ENCODE results near the gene SIT1. TPM values are rescaled to one million over a fixed set of nuclear protein-coding genes. Genes with fewer than 3 reads are reported as not detected.

The SIT1 gene
- total RNA-seq, 2 experiments from 2014 or later: 74.6 to 75.8 TPM

GRCh38 chr9:35667939-35668338, 17.2 kb upstream of the SIT1 start:
- H3K27me3 Mint-ChIP-seq: no peaks in the 10 kb centered on the region
- no peak overlapping the region for H3K4me3 Mint-ChIP-seq
- ChIA-PET CTCF (interaction anchor here (1.2 to 4.3 kb wide), 2 partner anchors 10 to 28 kb away, joined by 3 to 37 read pairs; partner anchors contain the start of genes CCDC107 and RMRP), POLR2A (no interaction called here)
- H3K36me3 Mint-ChIP-seq: peaks cover 5% of the 10 kb centered on the region
- intact Hi-C loops (cut with micrococcal nuclease): no loop called here
- H3K27ac Mint-ChIP-seq: no peak overlapping the region
- peaks cover 22% of the 10 kb centered on the region for H3K4me1 Mint-ChIP-seq (ENCODE audit: low read depth)
- no peak for DNase-seq
- no peaks in the 10 kb centered on the region for H3K9me3 Mint-ChIP-seq

GRCh38 chr9:35666549-35666948, 15.8 kb upstream of the SIT1 start:
- H3K9me3 Mint-ChIP-seq: no peaks in the 10 kb centered on the region
- ChIA-PET CTCF (interaction anchor here (1.1 to 4.3 kb wide), 4 partner anchors 9 to 148 kb away, joined by 3 to 37 read pairs (median 7); partner anchors contain the start of genes CCDC107, HINT2, RMRP and TESK1), POLR2A (no interaction called here)
- H3K27me3 Mint-ChIP-seq: no peaks in the 10 kb centered on the region
- intact Hi-C loops (cut with micrococcal nuclease): no loop called here
- H3K27ac Mint-ChIP-seq: no peak overlapping the region
- no peak overlapping the region for H3K4me3 Mint-ChIP-seq
- peaks cover 36% of the 10 kb centered on the region for H3K4me1 Mint-ChIP-seq (ENCODE audit: low read depth)
- no peak for DNase-seq
- H3K36me3 Mint-ChIP-seq: peaks cover 18% of the 10 kb centered on the region

DNA sequence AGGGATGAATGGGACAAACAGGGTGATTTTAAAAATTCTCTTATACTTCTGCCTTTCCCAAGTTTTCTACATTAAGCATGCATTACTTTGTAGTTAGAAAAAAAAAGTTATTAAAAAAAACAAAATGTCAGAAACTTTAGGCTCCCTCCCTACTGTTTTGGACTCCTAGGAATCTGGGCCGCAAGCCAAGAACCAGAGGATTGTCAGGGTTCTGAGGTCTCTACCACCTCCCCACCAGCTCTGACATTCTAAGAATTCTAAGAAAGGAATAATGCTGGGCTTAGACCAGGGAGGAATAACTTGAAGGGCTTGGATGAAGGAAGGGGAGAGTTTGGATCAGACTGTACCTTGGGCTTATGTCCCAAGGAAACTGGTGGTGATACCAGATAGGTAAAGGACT, 15.3 kb upstream of the SIT1 start:
- Mint-ChIP-seq H3K27ac (no peak overlapping the region), H3K9me3 (no peaks in the 10 kb centered on the region), H3K36me3 (peaks cover 19% of the 10 kb centered on the region), H3K4me1 (ENCODE audit: low read depth) (peaks cover 40% of the 10 kb centered on the region), H3K27me3 (no peaks in the 10 kb centered on the region), H3K4me3 (peak overlapping the region; percentile 50)
- intact Hi-C loops (cut with micrococcal nuclease): no loop called here
- CTCF ChIA-PET: interaction anchor here (1.1 to 12.1 kb wide), 8 partner anchors 9 to 148 kb away, joined by 3 to 101 read pairs (median 12); partner anchors contain the start of genes CREB3, HINT2, TESK1 and TLN1
- POLR2A ChIA-PET: interaction anchor here (1.5 to 2.0 kb wide), 2 partner anchors 10 to 16 kb away, joined by 4 to 9 read pairs; partner anchors contain the start of gene SIT1
- no peak for DNase-seq

GRCh38 chr9:35665471-35665818, 14.7 kb upstream of the SIT1 start:
- no peaks in the 10 kb centered on the region for H3K27me3 Mint-ChIP-seq
- H3K27ac Mint-ChIP-seq: peak overlapping the region; percentile 73
- POLR2A ChIA-PET: interaction anchor here (1.3 to 2.0 kb wide), 4 partner anchors 10 to 66 kb away, joined by 4 to 9 read pairs (median 4); partner anchors contain the start of gene SIT1
- H3K36me3 Mint-ChIP-seq: peaks cover 25% of the 10 kb centered on the region
- CTCF ChIA-PET: interaction anchor here (0.9 to 12.1 kb wide), 9 partner anchors 10 to 149 kb away, joined by 3 to 101 read pairs (median 11); partner anchors contain the start of genes CREB3, HINT2, TESK1 and TLN1
- H3K9me3 Mint-ChIP-seq: no peaks in the 10 kb centered on the region
- no peak for DNase-seq
- intact Hi-C loops (cut with micrococcal nuclease): loop anchor here (2.0 kb wide), 2 partner anchors 19 to 23 kb away; partner anchors contain the start of gene TPM2
- H3K4me1 Mint-ChIP-seq (ENCODE audit: low read depth): peaks cover 46% of the 10 kb centered on the region
- H3K4me3 Mint-ChIP-seq: peak overlapping the region; percentile 84

GRCh38 chr9:35664531-35665470, 14.1 kb upstream of the SIT1 start, which contains the start of gene ARHGEF39:
TSS of gene ARHGEF39 (minus strand) at chr9:35665195. CDS start at chr9:35665169, 26 bp downstream.
- peak within 1 kb of the TSS; percentile 73 for H3K27ac Mint-ChIP-seq
- intact Hi-C loops (cut with micrococcal nuclease): loop anchor here (2.0 kb wide), 2 partner anchors 18 to 24 kb away; partner anchors contain the start of gene TPM2
- ChIA-PET CTCF (interaction anchor here (0.9 to 12.1 kb wide), 12 partner anchors 11 to 548 kb away, joined by 3 to 101 read pairs (median 8); partner anchors contain the start of genes CREB3, TESK1 and TLN1), POLR2A (interaction anchor here (0.8 to 2.0 kb wide), 6 partner anchors 11 to 68 kb away, joined by 3 to 9 read pairs (median 4); partner anchors contain the start of genes CREB3, SIT1 and TLN1)
- no peaks in the 10 kb centered on the region for H3K9me3 Mint-ChIP-seq
- H3K4me1 Mint-ChIP-seq (ENCODE audit: low read depth): peaks cover 53% of the 10 kb centered on the region
- peak; percentile 89 for DNase-seq
- no peaks in the 10 kb centered on the region for H3K27me3 Mint-ChIP-seq
- peak within 1 kb of the TSS; percentile 84 for H3K4me3 Mint-ChIP-seq
- H3K36me3 Mint-ChIP-seq: peaks cover 31% of the 10 kb centered on the region

GRCh38 chr9:35662437-35662836, 11.7 kb upstream of the SIT1 start:
- Mint-ChIP-seq H3K4me3 (no peak overlapping the region), H3K27ac (peak overlapping the region; percentile 70), H3K9me3 (peaks cover 2% of the 10 kb centered on the region), H3K4me1 (ENCODE audit: low read depth) (peaks cover 68% of the 10 kb centered on the region), H3K27me3 (peaks cover 2% of the 10 kb centered on the region), H3K36me3 (peaks cover 41% of the 10 kb centered on the region)
- POLR2A ChIA-PET: interaction anchor here (1.2 kb wide), 1 partner anchor 59 kb away, joined by 4 read pairs; no protein-coding TSS in a partner anchor
- no peak for DNase-seq
- CTCF ChIA-PET: interaction anchor here (1.2 to 12.1 kb wide), 4 partner anchors 14 to 94 kb away, joined by 3 to 101 read pairs (median 14); partner anchors contain the start of genes CREB3 and TLN1
- intact Hi-C loops (cut with micrococcal nuclease): no loop called here

DNA sequence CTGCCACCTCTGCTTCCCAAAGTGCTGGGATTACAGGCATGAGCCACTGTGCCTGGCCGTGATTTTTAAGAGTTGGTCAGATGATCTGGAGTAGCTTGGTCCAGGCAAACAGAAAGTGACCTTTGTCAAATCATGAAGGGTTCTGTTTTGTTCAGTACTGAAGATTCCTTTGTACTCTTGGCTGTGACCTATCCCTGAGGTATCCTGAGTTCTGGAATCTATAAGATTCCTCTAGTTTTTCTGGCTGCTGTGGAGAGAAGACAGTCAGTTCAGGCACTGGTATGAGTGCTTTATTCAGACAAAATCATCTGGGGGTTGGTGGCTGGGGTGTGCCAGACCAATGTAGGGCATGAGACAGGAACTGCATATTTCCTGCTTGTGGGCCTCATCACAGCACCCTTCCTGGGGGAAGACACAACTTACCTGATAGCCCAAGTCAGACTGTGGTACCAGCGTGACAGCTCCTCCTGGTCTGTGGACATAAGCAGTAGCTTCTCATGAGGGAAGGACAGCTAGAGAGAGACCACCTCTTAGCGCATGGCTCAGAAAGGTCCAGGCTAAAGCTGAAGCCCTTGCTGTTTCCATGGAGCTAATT, 11.1 kb upstream of the SIT1 start:
- peak; percentile 33 for DNase-seq
- H3K4me3 Mint-ChIP-seq: peak overlapping the region; percentile 6
- peaks cover 2% of the 10 kb centered on the region for H3K9me3 Mint-ChIP-seq
- H3K4me1 Mint-ChIP-seq (ENCODE audit: low read depth): peaks cover 74% of the 10 kb centered on the region
- intact Hi-C loops (cut with micrococcal nuclease): no loop called here
- peaks cover 41% of the 10 kb centered on the region for H3K36me3 Mint-ChIP-seq
- H3K27me3 Mint-ChIP-seq: peaks cover 2% of the 10 kb centered on the region
- H3K27ac Mint-ChIP-seq: peak overlapping the region; percentile 70
- ChIA-PET CTCF (interaction anchor here (1.2 to 12.1 kb wide), 8 partner anchors 14 to 164 kb away, joined by 3 to 101 read pairs (median 12); partner anchors contain the start of genes CREB3 and TLN1), POLR2A (interaction anchor here (1.2 to 1.7 kb wide), 3 partner anchors 12 to 58 kb away, joined by 4 to 6 read pairs (median 4); no protein-coding TSS in a partner anchor)

- Mint-ChIP-seq H3K4me3 (no peak overlapping the region), H3K4me1 (ENCODE audit: low read depth) (peaks cover 78% of the 10 kb centered on the region), H3K36me3 (peaks cover 41% of the 10 kb centered on the region), H3K9me3 (peaks cover 2% of the 10 kb centered on the region), H3K27me3 (peaks cover 2% of the 10 kb centered on the region), H3K27ac (peak overlapping the region; percentile 60)
- CTCF ChIA-PET: interaction anchor here (0.9 to 12.1 kb wide), 9 partner anchors 13 to 165 kb away, joined by 3 to 101 read pairs (median 7); partner anchors contain the start of genes CREB3, RGP1 and TLN1
- POLR2A ChIA-PET: interaction anchor here (1.2 to 1.7 kb wide), 3 partner anchors 11 to 57 kb away, joined by 4 to 6 read pairs (median 4); no protein-coding TSS in a partner anchor
- intact Hi-C loops (cut with micrococcal nuclease): no loop called here
- DNase-seq: no peak
Observed at GRCh38 chr9:35660966-35661415, 10.3 kb upstream of the SIT1 start.

GRCh38 chr9:35659340-35659739, 8.6 kb upstream of the SIT1 start:
- peaks cover 2% of the 10 kb centered on the region for H3K9me3 Mint-ChIP-seq
- H3K27ac Mint-ChIP-seq: peak overlapping the region; percentile 96
- CTCF ChIA-PET: interaction anchor here (0.6 to 12.1 kb wide), 17 partner anchors 11 to 131 kb away, joined by 3 to 101 read pairs (median 5); partner anchors contain the start of genes CREB3, TLN1 and TPM2
- POLR2A ChIA-PET: interaction anchor here (0.6 to 3.3 kb wide), 3 partner anchors 11 to 37 kb away, joined by 3 to 43 read pairs (median 3); no protein-coding TSS in a partner anchor
- H3K36me3 Mint-ChIP-seq: peaks cover 41% of the 10 kb centered on the region
- H3K27me3 Mint-ChIP-seq: peaks cover 2% of the 10 kb centered on the region
- H3K4me1 Mint-ChIP-seq (ENCODE audit: low read depth): peaks cover 75% of the 10 kb centered on the region
- DNase-seq: no peak
- intact Hi-C loops (cut with micrococcal nuclease): loop anchor here (2.0 to 5.0 kb wide), 4 partner anchors 38 to 587 kb away; partner anchors contain the start of genes HINT2, TESK1 and VCP
- H3K4me3 Mint-ChIP-seq: peak overlapping the region; percentile 86

DNA sequence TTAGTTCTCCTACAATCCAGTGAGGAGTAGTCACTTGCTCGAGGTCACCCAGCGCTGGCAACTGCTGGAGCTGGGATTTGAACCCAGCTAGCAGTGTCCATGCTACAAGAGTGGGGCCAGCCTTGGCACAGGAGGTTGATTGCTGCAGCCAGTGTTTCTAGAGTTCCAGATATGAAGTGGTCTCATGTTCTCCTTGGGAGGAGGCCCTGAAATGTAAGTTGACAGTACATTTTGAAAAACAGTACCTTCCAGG, 8.2 kb upstream of the SIT1 start:
- ChIA-PET CTCF (interaction anchor here (0.6 to 12.1 kb wide), 19 partner anchors 11 to 131 kb away, joined by 3 to 101 read pairs (median 5); partner anchors contain the start of genes CD72, CREB3, TLN1 and TPM2), POLR2A (interaction anchor here (0.6 to 3.3 kb wide), 7 partner anchors 11 to 55 kb away, joined by 3 to 43 read pairs (median 3); no protein-coding TSS in a partner anchor)
- intact Hi-C loops (cut with micrococcal nuclease): loop anchor here (2.0 to 5.0 kb wide), 4 partner anchors 38 to 587 kb away; partner anchors contain the start of genes HINT2, TESK1 and VCP
- peak overlapping the region; percentile 86 for H3K4me3 Mint-ChIP-seq
- H3K4me1 Mint-ChIP-seq (ENCODE audit: low read depth): peaks cover 72% of the 10 kb centered on the region
- H3K9me3 Mint-ChIP-seq: peaks cover 2% of the 10 kb centered on the region
- peaks cover 41% of the 10 kb centered on the region for H3K36me3 Mint-ChIP-seq
- peak overlapping the region; percentile 96 for H3K27ac Mint-ChIP-seq
- peaks cover 2% of the 10 kb centered on the region for H3K27me3 Mint-ChIP-seq
- peak; percentile 42 for DNase-seq
